ENCODE results near the gene ADAP1. TPM values are rescaled to one million over a fixed set of nuclear protein-coding genes. Genes with fewer than 3 reads are reported as not detected.
A peak's percentile ranks its signal among the peaks of the same experiment; 100 is the strongest.

Gene ADAP1
- total RNA-seq, 6 experiments from 2014 or later, result 1.4 to 4.2 (median 2.7) TPM

GRCh38 chr7:885893-886625 lies 68.4 kb downstream of the ADAP1 start:
- no peaks in the 10 kb centered on the region for H3K9me3 ChIP-seq
- intact Hi-C loops (cut with DNase I), result loop anchor here in 1 of 2 donors (10.0 kb wide), 1 partner anchor 561 kb away; no protein-coding TSS in a partner anchor
- 0% methylated on average over 1 of the region's 30 CpGs for WGBS (ENCODE audit: insufficient coverage, low coverage, low lambda C conversion rate, missing lambda C conversion rate)

GRCh38 chr7:885261-885892 lies 69.1 kb downstream of the ADAP1 start:
- no peak overlapping the region for H3K27ac ChIP-seq
- H3K4me3 ChIP-seq, result no peak overlapping the region
- no peak for TF ChIP-seq POLR2A (IDR thresholded peaks at IDR 0.05)
- TF ChIP-seq, protein P1, sequence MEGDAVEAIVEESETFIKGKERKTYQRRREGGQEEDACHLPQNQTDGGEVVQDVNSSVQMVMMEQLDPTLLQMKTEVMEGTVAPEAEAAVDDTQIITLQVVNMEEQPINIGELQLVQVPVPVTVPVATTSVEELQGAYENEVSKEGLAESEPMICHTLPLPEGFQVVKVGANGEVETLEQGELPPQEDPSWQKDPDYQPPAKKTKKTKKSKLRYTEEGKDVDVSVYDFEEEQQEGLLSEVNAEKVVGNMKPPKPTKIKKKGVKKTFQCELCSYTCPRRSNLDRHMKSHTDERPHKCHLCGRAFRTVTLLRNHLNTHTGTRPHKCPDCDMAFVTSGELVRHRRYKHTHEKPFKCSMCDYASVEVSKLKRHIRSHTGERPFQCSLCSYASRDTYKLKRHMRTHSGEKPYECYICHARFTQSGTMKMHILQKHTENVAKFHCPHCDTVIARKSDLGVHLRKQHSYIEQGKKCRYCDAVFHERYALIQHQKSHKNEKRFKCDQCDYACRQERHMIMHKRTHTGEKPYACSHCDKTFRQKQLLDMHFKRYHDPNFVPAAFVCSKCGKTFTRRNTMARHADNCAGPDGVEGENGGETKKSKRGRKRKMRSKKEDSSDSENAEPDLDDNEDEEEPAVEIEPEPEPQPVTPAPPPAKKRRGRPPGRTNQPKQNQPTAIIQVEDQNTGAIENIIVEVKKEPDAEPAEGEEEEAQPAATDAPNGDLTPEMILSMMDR (IDR thresholded peaks at IDR 0.05), result no peak
- H3K9me3 ChIP-seq, result no peaks in the 10 kb centered on the region
- intact Hi-C loops (cut with DNase I), result loop anchor here in 1 of 2 donors (10.0 kb wide), 1 partner anchor 561 kb away; no protein-coding TSS in a partner anchor
- no peaks in the 10 kb centered on the region for H3K27me3 ChIP-seq
- WGBS (ENCODE audit: insufficient coverage, low coverage, low lambda C conversion rate, missing lambda C conversion rate), result 100% methylated on average over 1 of the region's 25 CpGs
- H3K4me1 ChIP-seq, result peaks cover 0 to 71% (median 15%) of the 10 kb centered on the region in 4 donors
- DNase-seq (peak in 2 of 3 donors; percentile 19 to 43), ATAC-seq (no peak)
- peaks cover 0 to 30% (median 9%) of the 10 kb centered on the region in 4 donors for H3K36me3 ChIP-seq

More at GRCh38 chr7:885893-886625, 68.4 kb downstream of the ADAP1 start:
- DNase-seq (peak in 1 of 3 donors; percentile 11), ATAC-seq (no peak)
- H3K4me3 ChIP-seq, result no peak overlapping the region
- H3K27me3 ChIP-seq, result no peaks in the 10 kb centered on the region
- H3K27ac ChIP-seq, result peak overlapping the region in 1 of 3 donors; percentile 78
- H3K36me3 ChIP-seq, result peaks cover 0 to 35% (median 15%) of the 10 kb centered on the region in 4 donors
- no peak for TF ChIP-seq POLR2A (IDR thresholded peaks at IDR 0.05)
- TF ChIP-seq, protein P1 (IDR thresholded peaks at IDR 0.05), result no peak
- peaks cover 0 to 64% (median 13%) of the 10 kb centered on the region in 4 donors for H3K4me1 ChIP-seq

DNA sequence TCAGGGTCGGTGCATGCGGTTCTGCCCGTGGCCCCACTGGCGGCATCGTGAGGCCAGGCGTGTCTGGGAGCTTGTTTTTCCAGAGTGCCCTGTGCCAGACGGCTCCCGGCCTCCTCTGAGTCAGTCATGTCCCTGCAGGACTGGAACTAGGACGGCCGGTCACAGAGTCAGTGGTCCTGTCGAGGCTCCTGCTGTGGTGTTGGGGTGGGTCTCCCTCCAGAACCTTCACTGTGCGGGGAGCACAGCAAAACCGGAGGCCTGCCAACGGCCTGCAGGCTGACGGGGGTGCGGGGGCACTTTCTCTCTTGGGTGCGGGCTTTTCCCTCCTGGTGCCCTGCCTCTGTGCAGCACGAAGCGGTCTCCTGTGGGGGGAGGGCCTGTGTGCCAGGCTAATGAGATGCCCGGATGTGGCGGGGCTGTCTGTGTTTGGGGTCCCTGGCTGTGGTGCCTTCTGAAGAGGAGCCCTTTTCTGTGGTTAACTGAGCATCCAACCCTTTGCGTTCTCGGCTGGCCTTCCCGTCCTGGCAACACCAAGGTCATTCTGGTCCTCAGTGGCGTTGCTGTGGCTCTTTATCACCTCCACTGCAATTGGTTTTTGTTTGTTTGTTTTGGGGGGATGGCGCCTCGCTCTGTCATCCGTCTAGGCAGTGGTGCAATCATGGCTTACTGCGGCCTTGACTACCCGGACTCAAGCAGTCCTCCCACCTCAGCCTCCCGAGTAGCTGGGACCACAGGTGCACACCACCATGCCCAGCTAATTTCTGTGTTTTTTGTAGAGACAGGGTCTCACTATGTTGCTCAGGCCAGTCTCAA lies 70.1 kb downstream of the ADAP1 start:
- ATAC-seq (peak in 1 of 4 donors; percentile 17), DNase-seq (peak in 2 of 3 donors; percentile 35 to 57)
- WGBS (ENCODE audit: insufficient coverage, low coverage, low lambda C conversion rate, missing lambda C conversion rate), result 73% methylated on average over 8 of the region's 31 CpGs
- no peaks in the 10 kb centered on the region for H3K9me3 ChIP-seq
- intact Hi-C loops (cut with DNase I), result loop anchor here in 1 of 2 donors (10.0 kb wide), 1 partner anchor 560 kb away; no protein-coding TSS in a partner anchor
- TF ChIP-seq POLR2A (IDR thresholded peaks at IDR 0.05), result no peak
- TF ChIP-seq, protein P1 (IDR thresholded peaks at IDR 0.05), result no peak
- peaks cover 0 to 81% (median 19%) of the 10 kb centered on the region in 4 donors for H3K4me1 ChIP-seq
- H3K27ac ChIP-seq, result peak overlapping the region in 1 of 3 donors; percentile 12
- no peaks in the 10 kb centered on the region for H3K27me3 ChIP-seq
- peaks cover 0 to 30% (median 9%) of the 10 kb centered on the region in 4 donors for H3K36me3 ChIP-seq
- no peak overlapping the region for H3K4me3 ChIP-seq
